A204.1 (cell line): ENCODE measurements around the gene GARS1.
"Not testable (repeated sequence)": the region's sequence is repeated elsewhere in the genome, so short reads cannot be mapped to it uniquely, and the experiment has no call there.

Source experiments
- FAIRE-seq: peaks from 2 replicates; lab custom pipeline; 2012; peaks lifted over from hg19 to GRCh38; lab: Jason Lieb, UNC

Gene GARS1, protein sequence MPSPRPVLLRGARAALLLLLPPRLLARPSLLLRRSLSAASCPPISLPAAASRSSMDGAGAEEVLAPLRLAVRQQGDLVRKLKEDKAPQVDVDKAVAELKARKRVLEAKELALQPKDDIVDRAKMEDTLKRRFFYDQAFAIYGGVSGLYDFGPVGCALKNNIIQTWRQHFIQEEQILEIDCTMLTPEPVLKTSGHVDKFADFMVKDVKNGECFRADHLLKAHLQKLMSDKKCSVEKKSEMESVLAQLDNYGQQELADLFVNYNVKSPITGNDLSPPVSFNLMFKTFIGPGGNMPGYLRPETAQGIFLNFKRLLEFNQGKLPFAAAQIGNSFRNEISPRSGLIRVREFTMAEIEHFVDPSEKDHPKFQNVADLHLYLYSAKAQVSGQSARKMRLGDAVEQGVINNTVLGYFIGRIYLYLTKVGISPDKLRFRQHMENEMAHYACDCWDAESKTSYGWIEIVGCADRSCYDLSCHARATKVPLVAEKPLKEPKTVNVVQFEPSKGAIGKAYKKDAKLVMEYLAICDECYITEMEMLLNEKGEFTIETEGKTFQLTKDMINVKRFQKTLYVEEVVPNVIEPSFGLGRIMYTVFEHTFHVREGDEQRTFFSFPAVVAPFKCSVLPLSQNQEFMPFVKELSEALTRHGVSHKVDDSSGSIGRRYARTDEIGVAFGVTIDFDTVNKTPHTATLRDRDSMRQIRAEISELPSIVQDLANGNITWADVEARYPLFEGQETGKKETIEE

DNA sequence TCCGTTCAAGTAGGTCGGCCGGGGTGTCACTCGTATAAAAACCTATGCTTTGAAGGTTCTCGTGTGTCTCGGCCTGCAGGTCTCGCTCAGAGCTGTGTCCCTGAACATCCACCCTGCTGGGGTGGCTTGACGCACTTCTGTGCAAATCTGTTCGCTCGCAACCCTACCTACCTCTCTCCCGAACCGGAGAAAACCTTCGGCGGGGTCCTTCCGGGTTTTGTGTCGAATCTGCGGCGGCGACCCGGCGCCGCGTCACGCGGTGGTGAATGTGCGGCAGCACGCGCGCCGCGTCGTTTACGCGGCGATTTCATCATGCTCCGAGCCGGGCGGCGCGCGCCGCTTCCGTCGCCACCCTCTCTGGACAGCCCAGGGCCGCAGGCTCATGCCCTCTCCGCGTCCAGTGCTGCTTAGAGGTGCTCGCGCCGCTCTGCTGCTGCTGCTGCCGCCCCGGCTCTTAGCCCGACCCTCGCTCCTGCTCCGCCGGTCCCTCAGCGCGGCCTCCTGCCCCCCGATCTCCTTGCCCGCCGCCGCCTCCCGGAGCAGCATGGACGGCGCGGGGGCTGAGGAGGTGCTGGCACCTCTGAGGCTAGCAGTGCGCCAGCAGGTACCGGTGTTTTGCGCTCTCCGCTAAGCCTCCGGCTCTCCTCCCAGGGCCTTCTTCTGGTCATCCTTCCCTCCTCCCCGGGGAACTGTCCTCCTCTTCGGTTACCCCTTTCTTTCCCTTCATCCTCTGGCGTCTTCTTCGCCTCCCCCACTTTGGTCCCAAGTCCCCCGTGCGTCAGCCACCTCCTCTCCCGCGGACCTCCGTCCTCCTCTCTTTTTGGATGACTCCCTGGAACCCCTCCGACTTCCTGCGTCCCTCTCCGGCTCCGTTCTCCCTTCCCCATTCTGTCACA, at the start of gene GARS1:
TSS of gene GARS1 (plus strand) at position 339 of the 896 bp plus-strand sequence. CDS start at position 383, 44 bp downstream.
- FAIRE-seq = no peak

DNA sequence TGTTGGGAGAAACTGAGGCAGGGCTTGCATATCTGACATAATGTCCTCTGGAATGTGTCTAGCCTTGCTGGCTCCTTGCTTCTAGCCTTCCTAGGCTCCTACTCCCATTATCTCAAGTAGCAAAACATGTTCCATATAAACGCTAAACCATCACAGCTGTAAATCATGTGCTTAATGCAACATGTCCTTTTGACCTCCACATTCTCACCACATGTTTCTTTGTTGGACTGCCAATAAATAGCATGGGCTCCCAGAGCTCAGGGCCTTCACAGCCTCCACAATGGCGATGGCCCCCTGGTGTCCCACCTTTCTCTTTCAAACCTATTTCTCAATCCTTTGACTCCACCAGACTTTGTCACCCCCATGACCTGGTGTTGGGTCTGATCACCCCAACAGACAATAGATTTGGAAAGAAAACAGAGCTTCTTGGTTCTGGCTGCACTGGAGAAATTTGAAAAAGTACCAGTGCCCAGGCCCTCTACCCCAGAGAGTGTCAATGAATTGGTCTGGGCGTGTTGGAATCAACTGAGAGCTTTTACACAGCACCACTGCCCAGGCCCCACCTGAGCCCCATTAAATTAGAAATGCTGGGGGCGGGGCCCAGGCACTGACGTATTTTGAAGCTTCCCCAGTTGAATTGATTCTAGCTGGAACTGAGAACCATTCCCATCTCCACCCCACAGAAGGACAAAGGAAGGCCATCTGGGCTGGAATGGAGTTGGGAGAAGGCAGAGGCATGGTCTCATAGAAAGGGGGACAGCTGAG, 48.7 kb upstream of the GARS1 start:
- FAIRE-seq = no peak

DNA sequence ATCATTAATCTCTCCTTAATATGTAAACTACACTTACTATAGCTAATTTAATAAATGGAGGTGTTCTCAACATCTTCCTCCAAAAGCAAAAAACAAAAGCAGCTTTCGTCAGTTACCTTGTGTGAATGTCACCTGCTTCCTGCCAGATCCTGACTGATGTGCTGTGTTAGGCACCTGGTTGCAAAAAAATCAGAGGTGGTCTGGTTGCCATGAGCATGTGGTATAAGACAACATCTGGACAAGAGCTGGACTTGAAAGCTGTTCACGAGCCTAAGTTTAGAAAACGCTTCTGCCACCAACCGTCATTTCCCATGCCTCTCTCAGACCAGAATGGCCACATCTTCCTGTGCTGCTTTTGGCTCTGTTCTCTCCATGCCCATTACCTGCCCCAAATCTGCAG, 48.1 kb upstream of the GARS1 start:
- FAIRE-seq = no peak

DNA sequence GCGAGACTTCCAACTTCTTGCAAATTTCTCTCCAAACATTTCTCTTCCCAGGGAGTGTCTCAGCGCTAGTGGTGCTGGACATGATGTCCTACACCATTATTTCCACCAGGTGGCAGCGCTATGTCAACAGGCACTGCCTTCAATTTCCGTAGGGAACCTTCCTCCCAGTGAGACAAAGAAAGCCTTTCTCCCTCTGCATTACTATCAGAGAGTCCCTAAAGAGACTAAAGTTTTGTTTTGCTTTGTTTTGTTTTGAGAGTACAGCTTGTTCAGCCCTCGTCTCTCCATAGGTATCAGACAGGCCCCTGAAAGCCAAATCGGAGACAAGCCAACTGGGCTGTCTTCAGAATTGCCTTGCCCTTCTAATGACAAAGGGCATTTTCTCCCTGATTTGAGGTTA, 45.8 kb upstream of the GARS1 start:
- FAIRE-seq = peak; percentile 76

DNA sequence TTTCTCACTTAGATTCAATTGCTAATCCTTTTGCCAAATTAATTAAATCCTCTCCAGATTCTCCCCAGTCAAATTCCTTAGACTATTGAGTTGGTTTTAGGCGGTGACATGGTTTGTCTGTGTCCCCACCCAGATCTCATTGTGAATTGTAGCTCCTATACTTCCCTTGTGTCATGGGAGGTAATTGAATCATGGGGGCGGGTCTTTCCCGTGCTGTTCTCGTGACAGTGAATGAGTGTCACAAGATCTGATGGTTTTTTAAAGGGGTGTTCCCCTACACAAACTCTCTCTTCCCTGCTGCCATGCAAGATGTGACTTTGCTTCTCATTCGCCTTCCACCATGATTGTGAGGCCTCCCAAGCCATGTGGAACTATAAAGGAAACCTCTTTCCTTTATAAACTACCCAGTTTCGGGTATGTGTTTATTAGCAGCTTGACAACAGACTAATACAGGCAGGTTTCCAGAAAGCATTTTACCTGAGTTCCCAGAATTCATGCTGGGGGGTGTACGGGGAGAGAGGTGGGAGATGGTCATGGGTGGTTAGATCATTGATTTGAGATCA, 44.7 kb upstream of the GARS1 start:
- FAIRE-seq = no peak

DNA sequence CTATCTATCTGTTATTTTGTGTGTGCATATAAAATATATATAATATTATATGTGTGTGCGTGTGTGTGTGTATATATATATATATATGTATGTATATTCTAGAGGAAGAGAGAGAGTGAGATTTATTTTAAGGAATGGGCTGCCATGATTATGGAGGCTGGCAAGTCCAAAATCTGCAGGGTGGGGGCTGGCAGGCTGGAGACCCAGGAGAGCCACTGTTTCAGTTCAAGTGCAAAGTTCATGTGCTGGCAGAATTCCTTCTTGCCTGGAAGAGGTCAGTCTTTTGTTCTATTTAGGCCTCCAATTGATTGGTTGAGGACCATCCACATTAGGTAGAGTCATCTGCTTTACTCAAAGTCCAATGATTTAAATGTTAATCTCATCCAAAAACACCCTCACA, 42.3 kb upstream of the GARS1 start:
- FAIRE-seq = no peak

DNA sequence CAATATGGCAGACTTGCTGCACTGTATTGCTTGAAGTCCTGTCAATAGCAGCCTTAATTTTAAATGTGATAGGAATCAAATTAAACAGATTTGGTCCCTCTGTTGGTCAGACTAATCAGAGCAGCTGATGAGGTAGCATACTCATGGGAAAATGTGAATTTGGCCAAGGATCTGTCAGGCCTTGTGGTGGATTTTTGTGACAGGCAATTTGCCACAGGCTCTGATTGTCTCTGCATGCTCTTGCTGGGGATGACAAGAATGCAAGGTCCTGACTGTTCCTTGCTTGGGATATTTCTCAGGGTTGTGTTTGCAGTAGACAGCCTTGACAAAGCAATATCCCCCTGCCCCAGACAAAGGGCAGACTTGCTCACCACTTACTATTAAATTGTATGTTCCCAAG, 41.5 kb upstream of the GARS1 start:
- FAIRE-seq = no peak

DNA sequence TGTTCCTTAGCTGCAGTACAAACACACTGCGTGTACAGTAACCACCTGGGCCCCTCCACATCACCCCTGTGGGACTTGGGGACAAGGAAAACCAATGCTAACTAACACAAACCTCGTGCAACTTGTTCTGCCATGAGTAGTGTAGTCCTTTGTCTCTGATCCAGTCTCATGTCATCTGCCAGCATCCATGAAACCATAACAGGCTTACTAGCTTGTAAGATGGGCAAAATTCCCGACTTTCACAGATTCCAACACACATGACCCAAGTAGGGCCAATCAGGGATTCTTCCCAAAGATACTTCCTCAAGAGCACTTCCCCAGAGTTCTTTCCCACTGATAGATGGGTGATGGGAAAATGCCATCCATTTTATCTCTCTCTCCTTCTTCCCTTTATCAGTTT, 41.1 kb upstream of the GARS1 start:
- FAIRE-seq = no peak

DNA sequence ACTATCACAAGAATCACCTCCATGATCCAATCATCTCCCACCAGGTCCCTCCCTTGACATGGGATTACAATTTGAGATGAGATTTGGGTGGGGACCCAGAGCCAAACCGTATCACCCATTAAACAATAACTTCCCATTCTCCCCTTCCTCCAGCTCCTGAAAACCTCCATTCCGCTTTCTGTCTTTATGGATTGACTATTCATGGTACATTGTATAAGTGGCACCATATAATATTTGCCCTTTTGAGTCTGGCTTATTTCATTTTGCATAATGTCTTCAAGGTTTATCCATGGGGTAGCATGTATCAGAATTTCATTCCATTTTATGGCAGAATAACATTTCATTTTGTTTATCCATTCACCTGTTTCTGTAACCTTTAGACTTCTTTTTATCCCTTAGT, 39.2 kb upstream of the GARS1 start:
- no peak for FAIRE-seq

DNA sequence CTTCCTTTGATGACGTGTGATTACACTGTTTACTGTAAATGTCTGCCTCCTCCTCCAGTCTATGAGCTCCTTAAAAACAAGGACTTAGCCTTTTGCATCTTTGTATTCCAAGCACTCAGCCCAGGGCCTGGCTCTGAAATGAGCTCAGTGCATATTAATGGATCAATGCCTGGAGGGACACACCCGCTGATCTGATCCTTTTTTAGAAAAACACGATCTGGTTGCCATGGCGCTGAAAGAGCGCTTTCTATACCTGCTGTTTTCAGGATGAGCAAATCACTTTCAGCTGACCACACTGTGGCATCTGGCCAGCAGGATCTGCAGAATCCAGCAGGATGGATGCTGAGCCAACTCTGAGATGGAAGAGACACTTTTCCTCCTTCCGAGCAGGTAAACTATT, 37.8 kb upstream of the GARS1 start:
- FAIRE-seq = no peak

DNA sequence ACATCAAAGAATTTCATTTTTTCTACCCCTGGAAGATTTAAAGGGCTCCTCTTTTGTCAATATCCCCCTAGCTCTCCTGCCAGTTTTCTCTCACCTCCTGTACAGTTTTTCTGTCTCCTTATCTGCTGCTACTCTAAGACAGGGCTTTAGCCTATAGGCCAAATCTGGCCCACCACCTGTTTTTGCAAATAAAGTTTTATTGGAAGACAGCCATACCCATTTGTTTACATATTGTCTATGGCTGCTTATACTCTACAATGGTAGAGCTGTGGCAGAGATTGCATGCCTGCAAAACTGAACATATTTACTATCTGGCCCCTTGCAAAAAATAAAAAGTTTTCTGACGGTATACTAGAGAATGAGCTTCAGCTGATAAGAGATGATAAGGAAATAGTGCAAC, 37.4 kb upstream of the GARS1 start:
- no peak for FAIRE-seq

DNA sequence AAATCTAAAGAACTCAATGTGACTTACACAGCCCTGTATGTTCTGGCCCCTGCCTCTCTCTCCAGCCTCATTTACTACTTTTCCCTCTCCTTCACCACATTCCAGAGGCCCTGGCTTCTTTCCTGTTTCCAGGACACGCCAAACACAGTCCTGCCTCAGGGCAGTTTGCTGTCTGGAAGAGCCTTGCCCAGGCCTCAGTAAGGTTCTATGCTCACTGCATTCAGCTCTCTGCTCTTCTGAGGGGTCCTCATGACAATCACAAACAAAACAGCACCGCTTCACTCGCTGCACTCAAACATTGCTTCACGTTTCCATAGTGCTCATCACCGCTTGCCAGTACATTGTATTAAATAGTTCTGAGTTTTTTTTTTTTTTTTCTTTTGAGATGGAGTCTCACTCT, 35.1 kb upstream of the GARS1 start:
- FAIRE-seq = no peak

DNA sequence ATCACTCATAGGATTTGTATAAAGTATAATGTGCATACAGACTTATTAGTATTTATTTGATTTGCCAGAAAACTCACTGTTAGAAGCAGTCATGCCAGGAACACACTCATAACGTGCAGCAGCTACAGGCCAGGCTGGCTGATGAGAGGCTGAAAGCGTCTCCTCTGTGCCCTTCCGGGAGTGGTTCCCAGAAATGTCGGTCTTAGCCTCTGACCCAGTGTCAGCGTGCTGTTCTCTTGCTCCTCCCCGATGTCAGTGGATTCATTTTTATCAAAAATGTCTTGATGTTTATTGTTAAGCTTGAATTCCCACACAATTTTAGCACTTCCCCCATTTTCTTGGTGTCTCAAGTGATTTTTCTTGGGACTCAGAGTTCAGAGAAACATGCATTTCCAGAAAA, 33.3 kb upstream of the GARS1 start:
- FAIRE-seq = no peak

DNA sequence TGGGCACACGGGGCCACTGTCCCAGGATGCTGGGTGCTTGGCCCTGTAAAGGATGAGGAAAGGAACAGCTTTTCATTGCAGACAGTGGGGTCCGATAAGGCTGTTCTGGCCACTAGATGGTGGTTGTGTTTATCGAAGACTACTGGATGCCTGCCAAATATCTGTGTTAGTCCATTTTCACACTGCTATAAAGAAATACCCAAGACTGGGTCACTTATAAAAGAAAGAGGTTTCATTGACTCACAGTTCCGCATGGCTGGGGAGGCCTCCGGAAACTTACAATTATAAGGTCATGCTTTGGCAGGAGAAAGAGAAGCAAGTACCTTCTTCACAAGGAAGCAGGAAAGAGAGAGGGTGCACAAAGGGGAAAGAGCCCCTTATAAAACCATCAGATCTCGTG, 32.2 kb upstream of the GARS1 start:
- no peak for FAIRE-seq

DNA sequence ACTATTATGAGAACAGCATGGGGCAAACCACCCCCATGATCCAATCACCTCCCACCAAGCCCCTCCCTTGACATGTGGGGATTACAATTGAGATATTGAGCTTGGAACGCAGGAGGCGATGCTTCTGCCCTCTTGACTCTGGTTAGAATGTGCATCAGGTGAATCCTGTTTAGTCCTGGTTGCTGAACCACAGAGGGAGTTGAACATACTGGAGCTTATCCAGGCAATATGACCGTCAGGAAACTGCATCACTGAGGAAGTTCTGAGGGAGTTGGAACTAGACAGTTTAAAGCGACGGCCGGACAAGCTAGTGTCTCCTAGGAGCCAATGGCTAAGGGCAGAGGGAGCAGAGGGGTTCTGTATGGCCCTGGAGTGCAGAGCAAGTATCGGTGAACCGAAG, 31.8 kb upstream of the GARS1 start:
- no peak for FAIRE-seq

DNA sequence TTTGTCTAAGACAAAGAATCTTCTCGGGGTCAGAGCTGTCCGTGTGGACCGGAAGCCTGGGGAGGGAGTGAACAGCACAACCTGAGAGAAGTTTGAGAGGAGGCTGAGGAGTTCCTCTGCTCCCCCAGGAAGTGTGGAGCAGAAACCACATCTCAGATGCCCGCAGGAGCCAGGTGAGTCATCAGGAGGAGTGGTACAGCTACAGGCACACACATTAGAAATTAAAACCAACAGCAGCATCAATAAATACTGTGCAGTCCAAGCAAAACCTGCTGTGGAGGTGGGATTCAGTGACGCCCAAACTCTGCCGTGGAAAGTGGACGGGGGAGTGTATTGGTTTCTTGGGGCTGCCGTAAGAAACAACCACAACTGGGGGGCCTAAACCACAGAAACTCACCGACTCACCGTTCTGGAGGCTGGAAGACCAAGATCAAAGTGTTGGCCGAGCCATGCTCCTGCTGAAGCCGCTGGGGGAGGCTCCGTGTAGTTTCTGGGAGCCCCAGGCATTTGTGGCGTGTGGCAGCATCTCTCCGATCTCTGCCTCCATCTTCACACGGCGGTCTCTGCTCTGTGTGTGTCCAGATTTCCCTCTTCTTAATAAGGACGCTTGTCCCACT, 31.2 kb upstream of the GARS1 start:
- FAIRE-seq = no peak

DNA sequence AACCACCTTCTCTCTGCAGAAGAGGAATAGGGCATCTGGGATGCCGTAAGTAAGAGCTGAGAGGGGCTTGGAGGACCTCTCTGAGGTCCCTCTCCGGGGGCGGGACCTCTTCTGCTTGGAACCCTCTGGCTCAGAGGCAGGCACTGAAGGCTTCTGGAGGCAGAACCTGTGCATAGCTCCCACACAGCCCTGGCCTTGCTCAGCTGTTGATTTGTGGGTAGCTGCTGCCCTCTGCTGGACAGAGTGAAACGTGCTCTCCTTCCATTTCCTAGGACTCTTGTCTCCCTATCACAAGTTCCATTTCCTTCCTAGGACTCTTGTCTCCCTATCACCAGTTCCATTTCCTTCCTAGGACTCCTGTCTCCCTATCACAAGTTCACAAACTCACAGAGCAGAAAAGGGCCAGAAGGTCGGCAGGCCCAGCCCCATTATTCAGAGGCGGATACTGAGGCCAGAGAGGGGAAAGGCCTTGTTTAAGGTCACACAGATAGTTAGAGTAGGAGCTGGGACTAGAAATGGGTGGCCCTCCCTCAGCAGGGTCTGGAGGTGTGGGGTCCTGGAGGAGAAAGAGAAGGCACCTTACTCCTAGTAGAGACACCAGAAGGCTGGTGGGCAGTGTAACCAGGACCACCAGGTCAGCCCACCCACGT, 30.3 kb upstream of the GARS1 start:
- FAIRE-seq = no peak

DNA sequence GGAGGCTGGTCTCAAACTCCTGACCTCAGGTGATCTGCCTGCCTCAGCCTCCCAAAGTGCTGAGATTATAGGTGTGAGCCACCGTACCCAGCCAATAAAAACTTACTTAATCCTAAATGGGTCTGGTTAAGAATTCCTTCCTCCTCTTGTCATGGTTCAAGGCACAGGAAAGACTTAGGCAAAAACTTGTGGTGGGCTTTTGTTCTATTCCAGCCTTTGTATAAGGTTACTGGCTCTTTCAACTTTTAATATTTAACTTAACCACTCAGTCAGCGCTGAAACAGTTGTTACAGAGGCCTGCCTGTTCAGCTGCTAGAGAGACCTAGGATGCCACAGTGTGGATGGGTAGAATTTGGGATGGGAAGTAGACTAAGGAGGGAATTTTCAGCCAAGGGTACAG, 28.1 kb upstream of the GARS1 start:
- no peak for FAIRE-seq

DNA sequence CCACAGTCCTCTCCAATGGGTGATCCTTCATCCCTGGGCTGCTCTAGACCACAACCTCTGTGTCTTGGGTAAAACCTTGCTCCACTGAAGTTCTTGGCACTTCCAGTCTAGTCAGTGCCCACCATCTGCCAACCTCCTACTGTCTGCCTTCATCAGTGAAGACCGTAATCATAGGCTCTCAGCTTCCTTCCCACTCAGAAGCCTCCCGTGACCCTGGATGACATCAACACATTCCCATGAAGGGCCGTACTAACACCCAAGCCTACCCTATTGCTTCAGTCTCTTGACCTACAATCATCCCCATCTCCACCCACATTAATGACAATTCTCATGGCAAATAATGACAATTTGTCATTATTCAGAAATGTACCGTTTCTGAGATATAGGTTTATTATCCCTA, 27.6 kb upstream of the GARS1 start:
- FAIRE-seq = no peak

DNA sequence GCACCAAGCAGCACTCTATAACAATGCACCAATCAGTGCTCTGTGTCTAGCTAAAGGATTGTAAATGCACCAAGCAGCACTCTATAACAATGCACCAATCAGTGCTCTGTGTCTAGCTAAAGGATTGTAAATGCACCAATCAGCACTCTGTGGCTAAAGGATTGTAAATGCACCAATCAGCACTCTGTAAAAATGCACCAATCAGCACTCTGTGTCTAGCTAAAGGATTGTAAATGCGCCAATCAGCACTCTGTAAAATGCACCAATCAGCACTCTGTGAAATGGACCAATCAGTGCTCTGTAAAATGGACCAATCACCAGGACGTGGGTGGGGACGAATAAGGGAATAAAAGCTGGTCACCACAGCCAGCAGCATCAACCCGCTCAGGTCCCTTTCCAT, 24.4 kb upstream of the GARS1 start:
- not testable (repeated sequence) for FAIRE-seq
